WTC11 (cell line): ENCODE data around the gene CCNA2. TPM values are rescaled to one million over a fixed set of nuclear protein-coding genes. Genes with fewer than 3 reads are reported as not detected.

ENCODE experiments used
- ATAC-seq: fragments of 200-7000 bp; cut with Tn5 transposase; 2 replicates; pipeline ENCODE4 v1.10.0; 2021; ENCODE audit warnings: mild to moderate bottlenecking, moderate library complexity
- CTCF ChIA-PET: fragments of 300-600 bp; sonication (Branson Sonifier 250); formaldehyde crosslinking; loops from one replicate; lab custom pipeline; 2021; ENCODE audit warnings: antibody characterized with exemption; lab: Charles Lee
- POLR2A ChIA-PET: fragments of 350-600 bp; sonication (Branson Sonifier 250); formaldehyde crosslinking; loops from one replicate; lab custom pipeline; 2021; ENCODE audit warnings: antibody characterized with exemption; lab: Charles Lee
- DNase-seq: peaks from one replicate; pipeline ENCODE4 v3.0.0; 2021; ENCODE audit warnings: low spot score
- H3K27ac Mint-ChIP-seq: 2 replicates; pipeline ENCODE4 v1.8.0; 2021; ENCODE audit warnings: mixed read lengths
- H3K27me3 Mint-ChIP-seq: 2 replicates; pipeline ENCODE4 v1.8.0; 2021; ENCODE audit warnings: low read depth, mild to moderate bottlenecking, moderate library complexity, mixed read lengths
- H3K36me3 Mint-ChIP-seq: 2 replicates; pipeline ENCODE4 v1.8.0; 2021; ENCODE audit warnings: mixed read lengths
- H3K4me1 Mint-ChIP-seq: 2 replicates; pipeline ENCODE4 v1.8.0; 2022; ENCODE audit warnings: mixed read lengths
- H3K4me3 Mint-ChIP-seq: 2 replicates; pipeline ENCODE4 v1.8.0; 2021; ENCODE audit warnings: mild to moderate bottlenecking, moderate library complexity, mixed read lengths
- H3K9me3 Mint-ChIP-seq: 2 replicates; pipeline ENCODE4 v1.8.0; 2021; ENCODE audit warnings: mixed read lengths
- CREB1 ChIP-seq: sonication (generic); formaldehyde crosslinking; IDR thresholded peaks from 2 replicates; pipeline ENCODE4 v1.8.0; 2023; ENCODE audit warnings: mild to moderate bottlenecking, missing genetic modification reagents
- E2F1 ChIP-seq: sonication (generic); formaldehyde crosslinking; IDR thresholded peaks from 2 replicates; pipeline ENCODE4 v1.8.0; 2022; ENCODE audit warnings: mild to moderate bottlenecking, missing genetic modification reagents
- E2F5 ChIP-seq: sonication (generic); formaldehyde crosslinking; IDR thresholded peaks from 2 replicates; pipeline ENCODE4 v1.8.1; 2022; ENCODE audit warnings: mild to moderate bottlenecking, moderate library complexity, missing genetic modification reagents
- ESRRA ChIP-seq: sonication (generic); formaldehyde crosslinking; IDR thresholded peaks from 2 replicates; pipeline ENCODE4 v1.8.1; 2022; ENCODE audit warnings: mild to moderate bottlenecking, missing genetic modification reagents, borderline replicate concordance
- ETV6 ChIP-seq: sonication (generic); formaldehyde crosslinking; IDR thresholded peaks from 2 replicates; pipeline ENCODE4 v1.8.1; 2022; ENCODE audit warnings: mild to moderate bottlenecking, missing genetic modification reagents
- FOXP1 ChIP-seq: sonication (generic); formaldehyde crosslinking; IDR thresholded peaks from 2 replicates; pipeline ENCODE4 v1.8.0; 2022; ENCODE audit warnings: missing genetic modification reagents, mild to moderate bottlenecking, moderate library complexity, borderline replicate concordance
- GABPB1 ChIP-seq: sonication (generic); formaldehyde crosslinking; IDR thresholded peaks from 2 replicates; pipeline ENCODE4 v1.8.1; 2023; ENCODE audit warnings: mild to moderate bottlenecking, missing genetic modification reagents
- GTF2I ChIP-seq: fragments of 250-450 bp; sonication (Bioruptor Pico); conservative IDR thresholded peaks from 2 replicates; pipeline ENCODE4 v1.4.0; 2021; ENCODE audit warnings: mild to moderate bottlenecking
- IRF1 ChIP-seq: sonication (generic); formaldehyde crosslinking; IDR thresholded peaks from 2 replicates; pipeline ENCODE4 v1.8.0; 2023; ENCODE audit warnings: missing genetic modification reagents
- IRF2 ChIP-seq: sonication (generic); formaldehyde crosslinking; IDR thresholded peaks from 2 replicates; pipeline ENCODE4 v1.8.0; 2022; ENCODE audit warnings: low read depth, missing genetic modification reagents, borderline replicate concordance
- NFATC4 ChIP-seq: fragments of 250-450 bp; sonication (Bioruptor Pico); IDR thresholded peaks from 2 replicates; pipeline ENCODE4 v1.9.0; 2021; ENCODE audit warnings: mild to moderate bottlenecking
- NFE2L1 ChIP-seq: sonication (generic); formaldehyde crosslinking; IDR thresholded peaks from 2 replicates; pipeline ENCODE4 v1.8.1; 2023; ENCODE audit warnings: missing genetic modification reagents
- NFYB ChIP-seq: sonication (generic); formaldehyde crosslinking; conservative IDR thresholded peaks from 2 replicates; pipeline ENCODE4 v1.8.0; 2022; ENCODE audit warnings: low read depth, missing genetic modification reagents
- NR1H2 ChIP-seq: sonication (generic); formaldehyde crosslinking; IDR thresholded peaks from 2 replicates; pipeline ENCODE4 v1.9.0; 2021; ENCODE audit warnings: mild to moderate bottlenecking, moderate library complexity, missing genetic modification reagents
- PRRX2 ChIP-seq: fragments of 250-450 bp; sonication (Bioruptor Pico); IDR thresholded peaks from 2 replicates; pipeline ENCODE4 v1.8.0; 2021; ENCODE audit warnings: mild to moderate bottlenecking
- SOX15 ChIP-seq: fragments of 250-450 bp; sonication (Bioruptor Pico); IDR thresholded peaks from 2 replicates; pipeline ENCODE4 v1.9.0; 2021; ENCODE audit warnings: mild to moderate bottlenecking
- SP1 ChIP-seq: sonication (generic); formaldehyde crosslinking; conservative IDR thresholded peaks from 2 replicates; pipeline ENCODE4 v1.8.1; 2022; ENCODE audit warnings: missing genetic modification reagents
- STAT6 ChIP-seq: sonication (generic); formaldehyde crosslinking; conservative IDR thresholded peaks from 2 replicates; pipeline ENCODE4 v1.8.1; 2023; ENCODE audit warnings: mild to moderate bottlenecking, low read depth, missing genetic modification reagents, moderate library complexity
- TEAD1 ChIP-seq: sonication (generic); formaldehyde crosslinking; IDR thresholded peaks from 2 replicates; pipeline ENCODE4 v1.8.0; 2022; ENCODE audit warnings: mild to moderate bottlenecking, missing genetic modification reagents
- USF1 ChIP-seq: sonication (generic); formaldehyde crosslinking; IDR thresholded peaks from 2 replicates; pipeline ENCODE4 v1.8.0; 2022; ENCODE audit warnings: mild to moderate bottlenecking, missing genetic modification reagents
- USF2 ChIP-seq: sonication (generic); formaldehyde crosslinking; IDR thresholded peaks from 2 replicates; pipeline ENCODE4 v1.8.1; 2023; ENCODE audit warnings: mild to moderate bottlenecking, missing genetic modification reagents, moderate library complexity
- ZBTB21 ChIP-seq: sonication (generic); formaldehyde crosslinking; IDR thresholded peaks from 2 replicates; pipeline ENCODE4 v1.8.1; 2023; ENCODE audit warnings: mild to moderate bottlenecking, missing genetic modification reagents, borderline replicate concordance
- ZBTB43 ChIP-seq: sonication (generic); formaldehyde crosslinking; IDR thresholded peaks from 2 replicates; pipeline ENCODE4 v1.8.1; 2023; ENCODE audit warnings: mild to moderate bottlenecking, missing genetic modification reagents
- ZNF317 ChIP-seq: sonication (generic); formaldehyde crosslinking; IDR thresholded peaks from 2 replicates; pipeline ENCODE4 v1.8.1; 2023; ENCODE audit warnings: low read depth, mild to moderate bottlenecking, moderate library complexity, missing genetic modification reagents, borderline replicate concordance
- ZNF416 ChIP-seq: fragments of 250-450 bp; sonication (Bioruptor Pico); IDR thresholded peaks from 2 replicates; pipeline ENCODE4 v1.9.0; 2021; ENCODE audit warnings: mild to moderate bottlenecking, inconsistent platforms
- total RNA-seq: library from RNA; stranded (reverse); gene quantifications from 3 replicates; pipeline ENCODE4 v1.2.3, GENCODE V29; 2021

Gene CCNA2
- total RNA-seq, 1 experiment from 2014 or later: 95.1 TPM

- no peak for TF ChIP-seq NFE2L1 (CRISPR knock-in tag)
- TF ChIP-seq STAT6: no peak
- TF ChIP-seq ZNF416 (CRISPR knock-in tag): no peak
- no peak for TF ChIP-seq ZBTB21 (CRISPR knock-in tag)
- TF ChIP-seq FOXP1 (CRISPR knock-in tag): no peak
- TF ChIP-seq E2F5 (CRISPR knock-in tag): no peak
- TF ChIP-seq GABPB1 (CRISPR knock-in tag): no peak
- no peak for TF ChIP-seq TEAD1 (CRISPR knock-in tag)
- no peak for TF ChIP-seq NR1H2 (CRISPR knock-in tag)
These were observed 24.4 kb downstream of the CCNA2 start (continued) for GRCh38 chr4:121799208-121799823.

- H3K4me3 Mint-ChIP-seq: no peak overlapping the region
- no peaks in the 10 kb centered on the region for H3K36me3 Mint-ChIP-seq
- no peaks in the 10 kb centered on the region for H3K27me3 Mint-ChIP-seq
- no peaks in the 10 kb centered on the region for H3K9me3 Mint-ChIP-seq
- CTCF ChIA-PET: interaction anchor here (1.4 kb wide), 1 partner anchor 28 kb away, joined by 3 read pairs; no protein-coding TSS in a partner anchor
- peaks cover 28% of the 10 kb centered on the region for H3K4me1 Mint-ChIP-seq
- TF ChIP-seq NFYB (CRISPR knock-in tag): no peak
- TF ChIP-seq SOX15 (CRISPR knock-in tag): no peak
- TF ChIP-seq ETV6: no peak
- TF ChIP-seq IRF1 (CRISPR knock-in tag): no peak
- no peak for TF ChIP-seq ESRRA (CRISPR knock-in tag)
- TF ChIP-seq SP1 (CRISPR knock-in tag): no peak
- no peak for TF ChIP-seq USF1 (CRISPR knock-in tag)
- POLR2A ChIA-PET: interaction anchor here (1.2 kb wide), 1 partner anchor 27 kb away, joined by 3 read pairs; no protein-coding TSS in a partner anchor
- ATAC-seq (peak; percentile 64), DNase-seq (no peak)
- peak overlapping the region; percentile 58 for H3K27ac Mint-ChIP-seq
These were observed 27.4 kb downstream of the CCNA2 start for GRCh38 chr4:121796283-121796682.

- CTCF ChIA-PET: no interaction called here
- POLR2A ChIA-PET: no interaction called here
- peaks cover 24% of the 10 kb centered on the region for H3K4me1 Mint-ChIP-seq
- DNase-seq (no peak), ATAC-seq (peak; percentile 69)
- H3K27ac Mint-ChIP-seq: no peak overlapping the region
- no peak overlapping the region for H3K4me3 Mint-ChIP-seq
- no peaks in the 10 kb centered on the region for H3K9me3 Mint-ChIP-seq
- no peaks in the 10 kb centered on the region for H3K27me3 Mint-ChIP-seq
- no peaks in the 10 kb centered on the region for H3K36me3 Mint-ChIP-seq
- TF ChIP-seq USF2 (CRISPR knock-in tag) (no peak), ZNF317 (no peak), GTF2I (CRISPR knock-in tag) (no peak), NFATC4 (no peak), E2F1 (no peak), CREB1 (no peak), IRF2 (CRISPR knock-in tag) (no peak), PRRX2 (CRISPR knock-in tag) (no peak), ZBTB43 (no peak), FOXP1 (CRISPR knock-in tag) (no peak)
These were observed 29.0 kb downstream of the CCNA2 start for GRCh38 chr4:121794505-121795188.
